ENCODE data around the gene DYSF.

DYSF gene

GRCh38 chr2:71468279-71469015 lies 15.1 kb downstream of the DYSF start:
- Histone ChIP-seq H2BK12ac (ENCODE audit: low read length) (no peak overlapping the region), H3K4me2 (ENCODE audit: insufficient read depth, low read length, poor library complexity, severe bottlenecking) (no peak overlapping the region), H2AFZ (ENCODE audit: low read length) (no peak overlapping the region), H3K36me3 (replicated peaks in 1 of 2; ENCODE audit: control insufficient read depth in 2 of 2, insufficient read depth in 2 of 2, low read length in 2 of 2) (no peaks in the 10 kb centered on the region), H2BK5ac (ENCODE audit: low read length) (no peak overlapping the region), H3K79me1 (ENCODE audit: low read depth, low read length) (no peaks in the 10 kb centered on the region), H3K23ac (ENCODE audit: low read depth, low read length, poor library complexity) (no peak overlapping the region), H3K27ac (replicated peaks; ENCODE audit: low read length) (no peak overlapping the region), H3K9me3 (replicated peaks in 1 of 2; ENCODE audit: control insufficient read depth in 2 of 2, insufficient read depth in 1 of 2, low read depth in 1 of 2, low read length in 2 of 2) (peaks cover 0 to 7% of the 10 kb centered on the region in 2 donors), H2BK15ac (ENCODE audit: low read length) (no peak overlapping the region), H3K14ac (ENCODE audit: low read length) (no peak overlapping the region), H4K8ac (ENCODE audit: low read depth, low read length) (no peak overlapping the region), H3K4me1 (ENCODE audit: control insufficient read depth in 2 of 2, insufficient read depth in 1 of 2, low read depth in 1 of 2, low read length in 2 of 2) (peaks cover 8% of the 10 kb centered on the region in 2 donors), H3K27me3 (ENCODE audit: control insufficient read depth in 3 of 3, insufficient read depth in 3 of 3, low read depth in 1 of 3, low read length in 3 of 3) (peaks cover 15 to 69% (median 53%) of the 10 kb centered on the region in 3 experiments), H2BK120ac (ENCODE audit: low read depth, low read length) (no peak overlapping the region), H4K91ac (ENCODE audit: low read depth, low read length, poor library complexity) (no peak overlapping the region), H3K9ac (ENCODE audit: low read depth, low read length, poor library complexity) (no peak overlapping the region), H2AK5ac (ENCODE audit: low read depth, low read length) (no peak overlapping the region), H3K4me3 (ENCODE audit: low read length in 2 of 2) (no peak overlapping the region), H3K18ac (ENCODE audit: low read length) (no peak overlapping the region), H3K4ac (ENCODE audit: low read length) (no peak overlapping the region)
- WGBS, 2 donors (ENCODE audit: extremely low coverage in 2 of 2, insufficient read length in 2 of 2, insufficient replicate concordance in 1 of 2), result no CpG with 5 or more reads among the region's 11 CpGs
- DNase-seq (ENCODE audit: low spot score), result no peak

- Histone ChIP-seq H2AFZ (ENCODE audit: low read length) (no peak overlapping the region), H3K27me3 (ENCODE audit: control insufficient read depth in 3 of 3, insufficient read depth in 3 of 3, low read depth in 1 of 3, low read length in 3 of 3) (peaks cover 15 to 57% (median 43%) of the 10 kb centered on the region in 3 experiments), H3K4me2 (ENCODE audit: insufficient read depth, low read length, poor library complexity, severe bottlenecking) (no peak overlapping the region), H3K4me3 (ENCODE audit: low read length in 2 of 2) (no peak overlapping the region), H3K4ac (ENCODE audit: low read length) (no peak overlapping the region), H3K9ac (ENCODE audit: low read depth, low read length, poor library complexity) (no peak overlapping the region), H2BK12ac (ENCODE audit: low read length) (no peak overlapping the region), H3K14ac (ENCODE audit: low read length) (no peak overlapping the region), H3K18ac (ENCODE audit: low read length) (no peak overlapping the region), H2AK5ac (ENCODE audit: low read depth, low read length) (no peak overlapping the region), H2BK120ac (ENCODE audit: low read depth, low read length) (no peak overlapping the region), H3K4me1 (ENCODE audit: control insufficient read depth in 2 of 2, insufficient read depth in 1 of 2, low read depth in 1 of 2, low read length in 2 of 2) (peaks cover 8% of the 10 kb centered on the region in 2 donors), H3K9me3 (replicated peaks in 1 of 2; ENCODE audit: control insufficient read depth in 2 of 2, insufficient read depth in 1 of 2, low read depth in 1 of 2, low read length in 2 of 2) (peaks cover 0 to 3% of the 10 kb centered on the region in 2 donors), H2BK5ac (ENCODE audit: low read length) (no peak overlapping the region), H3K79me1 (ENCODE audit: low read depth, low read length) (no peaks in the 10 kb centered on the region), H2BK15ac (ENCODE audit: low read length) (no peak overlapping the region), H4K91ac (ENCODE audit: low read depth, low read length, poor library complexity) (no peak overlapping the region), H3K23ac (ENCODE audit: low read depth, low read length, poor library complexity) (no peak overlapping the region), H3K36me3 (replicated peaks in 1 of 2; ENCODE audit: control insufficient read depth in 2 of 2, insufficient read depth in 2 of 2, low read length in 2 of 2) (no peaks in the 10 kb centered on the region), H3K27ac (replicated peaks; ENCODE audit: low read length) (no peak overlapping the region), H4K8ac (ENCODE audit: low read depth, low read length) (no peak overlapping the region)
- no CpG with 5 or more reads among the region's 8 CpGs for WGBS, 2 donors (ENCODE audit: extremely low coverage in 2 of 2, insufficient read length in 2 of 2, insufficient replicate concordance in 1 of 2)
- DNase-seq (ENCODE audit: low spot score), result no peak
Observed at GRCh38 chr2:71469403-71470398, 16.3 kb downstream of the DYSF start.

GRCh38 chr2:71471276-71471675 lies 17.9 kb downstream of the DYSF start:
- Histone ChIP-seq H3K4me1 (ENCODE audit: control insufficient read depth in 2 of 2, insufficient read depth in 1 of 2, low read depth in 1 of 2, low read length in 2 of 2) (peaks cover 3 to 11% of the 10 kb centered on the region in 2 donors), H3K4me3 (ENCODE audit: low read length in 2 of 2) (no peak overlapping the region), H4K91ac (ENCODE audit: low read depth, low read length, poor library complexity) (no peak overlapping the region), H2BK15ac (ENCODE audit: low read length) (no peak overlapping the region), H3K4ac (ENCODE audit: low read length) (no peak overlapping the region), H3K36me3 (replicated peaks in 1 of 2; ENCODE audit: control insufficient read depth in 2 of 2, insufficient read depth in 2 of 2, low read length in 2 of 2) (no peaks in the 10 kb centered on the region), H3K23ac (ENCODE audit: low read depth, low read length, poor library complexity) (no peak overlapping the region), H3K9ac (ENCODE audit: low read depth, low read length, poor library complexity) (no peak overlapping the region), H2BK12ac (ENCODE audit: low read length) (no peak overlapping the region), H3K9me3 (replicated peaks in 1 of 2; ENCODE audit: control insufficient read depth in 2 of 2, insufficient read depth in 1 of 2, low read depth in 1 of 2, low read length in 2 of 2) (no peaks in the 10 kb centered on the region), H2BK5ac (ENCODE audit: low read length) (no peak overlapping the region), H2BK120ac (ENCODE audit: low read depth, low read length) (no peak overlapping the region), H2AK5ac (ENCODE audit: low read depth, low read length) (no peak overlapping the region), H3K27me3 (ENCODE audit: control insufficient read depth in 3 of 3, insufficient read depth in 3 of 3, low read depth in 1 of 3, low read length in 3 of 3) (peaks cover 4 to 41% (median 27%) of the 10 kb centered on the region in 3 experiments), H2AFZ (ENCODE audit: low read length) (no peak overlapping the region), H3K4me2 (ENCODE audit: insufficient read depth, low read length, poor library complexity, severe bottlenecking) (no peak overlapping the region), H3K14ac (ENCODE audit: low read length) (no peak overlapping the region), H3K18ac (ENCODE audit: low read length) (no peak overlapping the region), H3K79me1 (ENCODE audit: low read depth, low read length) (no peaks in the 10 kb centered on the region), H4K8ac (ENCODE audit: low read depth, low read length) (no peak overlapping the region), H3K27ac (replicated peaks; ENCODE audit: low read length) (no peak overlapping the region)
- WGBS, 2 donors (ENCODE audit: extremely low coverage in 2 of 2, insufficient read length in 2 of 2, insufficient replicate concordance in 1 of 2), result no CpG with 5 or more reads among the region's 1 CpG
- no peak for DNase-seq (ENCODE audit: low spot score)

- H3K18ac ChIP-seq (ENCODE audit: low read length), result no peak overlapping the region
- H4K8ac ChIP-seq (ENCODE audit: low read depth, low read length), result no peak overlapping the region
- no peak overlapping the region for H2BK120ac ChIP-seq (ENCODE audit: low read depth, low read length)
- H3K4ac ChIP-seq (ENCODE audit: low read length), result no peak overlapping the region
- no CpG with 5 or more reads among the region's 2 CpGs for WGBS, 2 donors (ENCODE audit: extremely low coverage in 2 of 2, insufficient read length in 2 of 2, insufficient replicate concordance in 1 of 2)
- peaks cover 2 to 4% of the 10 kb centered on the region in 2 donors for H3K4me1 ChIP-seq (ENCODE audit: control insufficient read depth in 2 of 2, insufficient read depth in 1 of 2, low read depth in 1 of 2, low read length in 2 of 2)
- no peak overlapping the region for H3K4me2 ChIP-seq (ENCODE audit: insufficient read depth, low read length, poor library complexity, severe bottlenecking)
- no peak overlapping the region for H3K9ac ChIP-seq (ENCODE audit: low read depth, low read length, poor library complexity)
- no peak overlapping the region for H3K27ac ChIP-seq (replicated peaks; ENCODE audit: low read length)
- H2AFZ ChIP-seq (ENCODE audit: low read length), result no peak overlapping the region
- H2BK5ac ChIP-seq (ENCODE audit: low read length), result no peak overlapping the region
- H2AK5ac ChIP-seq (ENCODE audit: low read depth, low read length), result no peak overlapping the region
- H3K9me3 ChIP-seq (replicated peaks in 1 of 2; ENCODE audit: control insufficient read depth in 2 of 2, insufficient read depth in 1 of 2, low read depth in 1 of 2, low read length in 2 of 2), result no peaks in the 10 kb centered on the region
- no peak overlapping the region for H3K23ac ChIP-seq (ENCODE audit: low read depth, low read length, poor library complexity)
- DNase-seq (ENCODE audit: low spot score), result no peak
- H2BK12ac ChIP-seq (ENCODE audit: low read length), result no peak overlapping the region
- H3K27me3 ChIP-seq (ENCODE audit: control insufficient read depth in 3 of 3, insufficient read depth in 3 of 3, low read depth in 1 of 3, low read length in 3 of 3), result peaks cover 0 to 34% (median 20%) of the 10 kb centered on the region in 3 experiments
- H3K14ac ChIP-seq (ENCODE audit: low read length), result no peak overlapping the region
- no peaks in the 10 kb centered on the region for H3K79me1 ChIP-seq (ENCODE audit: low read depth, low read length)
- H3K4me3 ChIP-seq (ENCODE audit: low read length in 2 of 2), result no peak overlapping the region
- no peaks in the 10 kb centered on the region for H3K36me3 ChIP-seq (replicated peaks in 1 of 2; ENCODE audit: control insufficient read depth in 2 of 2, insufficient read depth in 2 of 2, low read length in 2 of 2)
- no peak overlapping the region for H4K91ac ChIP-seq (ENCODE audit: low read depth, low read length, poor library complexity)
- no peak overlapping the region for H2BK15ac ChIP-seq (ENCODE audit: low read length)
Observed at GRCh38 chr2:71472019-71472418, 18.7 kb downstream of the DYSF start.
